Right hindlimb (tissue), 1 donor: ENCODE data around the gene SEC23B.

Experiments used
- DNase-seq: peaks from one replicate; pipeline ENCODE4 v3.0.0-alpha.2; 2018

Gene SEC23B

GRCh38 chr20:18527339-18527738 is 19.6 kb downstream of the SEC23B start:
- no peak for DNase-seq

- DNase-seq, result no peak
Measured at GRCh38 chr20:18527836-18528235, 20.1 kb downstream of the SEC23B start.

GRCh38 chr20:18529041-18529440 is 21.3 kb downstream of the SEC23B start:
- DNase-seq, result no peak

- DNase-seq, result no peak
Measured at GRCh38 chr20:18532626-18533025, 24.9 kb downstream of the SEC23B start.

- DNase-seq, result no peak
Measured at GRCh38 chr20:18533491-18533890, 25.8 kb downstream of the SEC23B start.

GRCh38 chr20:18533978-18534644 is 26.4 kb downstream of the SEC23B start:
- DNase-seq, result no peak

GRCh38 chr20:18537651-18538050 is 29.9 kb downstream of the SEC23B start:
- no peak for DNase-seq

- DNase-seq, result no peak
Measured at GRCh38 chr20:18541741-18542140, 34.0 kb downstream of the SEC23B start.

- DNase-seq, result no peak
Measured at GRCh38 chr20:18543216-18543615, 35.5 kb downstream of the SEC23B start.

- no peak for DNase-seq
Measured at GRCh38 chr20:18543932-18544331, 36.2 kb downstream of the SEC23B start.

- no peak for DNase-seq
Measured at GRCh38 chr20:18545566-18545965, 37.8 kb downstream of the SEC23B start.

- DNase-seq, result no peak
Measured at GRCh38 chr20:18548465-18548864, 40.7 kb downstream of the SEC23B start.

GRCh38 chr20:18553746-18554145 is 46.0 kb downstream of the SEC23B start:
- no peak for DNase-seq

GRCh38 chr20:18566892-18567738 is 59.4 kb downstream of the SEC23B start, which contains the start of gene SMIM26:
SMIM26 (plus strand) TSS chr20:18567432; CDS start chr20:18567479, 47 bp downstream.
- peak; percentile 95 for DNase-seq

- DNase-seq, result no peak
Measured at GRCh38 chr20:18567739-18568091, 60.0 kb downstream of the SEC23B start.

- no peak for DNase-seq
Measured at GRCh38 chr20:18571009-18571408, 63.3 kb downstream of the SEC23B start.

- DNase-seq, result no peak
Measured at GRCh38 chr20:18571578-18571977, 63.8 kb downstream of the SEC23B start.

GRCh38 chr20:18577942-18578341 is 70.2 kb downstream of the SEC23B start:
- DNase-seq, result no peak

- no peak for DNase-seq
Measured at GRCh38 chr20:18578581-18578980, 70.8 kb downstream of the SEC23B start.

GRCh38 chr20:18580012-18580411 is 72.3 kb downstream of the SEC23B start:
- DNase-seq, result no peak

- no peak for DNase-seq
Measured at GRCh38 chr20:18585134-18585533, 77.4 kb downstream of the SEC23B start.

- peak; percentile 89 for DNase-seq
Measured at GRCh38 chr20:18587665-18588573, 80.2 kb downstream of the SEC23B start, which contains the start of gene DTD1. DTD1 (plus strand) TSS chr20:18588054; CDS start chr20:18588073, 19 bp downstream.

- DNase-seq, result no peak
Measured at GRCh38 chr20:18588574-18588933, 80.8 kb downstream of the SEC23B start.
